A673 (cell line): ENCODE measurements around the gene GJB3. TPM values are rescaled to one million over a fixed set of nuclear protein-coding genes. Genes with fewer than 3 reads are reported as not detected.

Experiments used
- BruUV-seq: library from RNA; stranded (reverse); fragments of 400-500 nt; replicated peaks from 2 replicates; lab custom pipeline; 2021; lab: Mats Ljungman, UMichigan
- CTCF ChIA-PET: fragments of 300-600 bp; sonication (Branson Sonifier 250); formaldehyde crosslinking; loops from one replicate; lab custom pipeline; 2022; ENCODE audit warnings: antibody characterized with exemption; lab: Charles Lee
- POLR2A ChIA-PET: fragments of 300-600 bp; sonication (Branson Sonifier 250); formaldehyde crosslinking; loops from one replicate; lab custom pipeline; 2022; ENCODE audit warnings: antibody characterized with exemption; ENCODE audit not compliant: low non-redundant PET; lab: Charles Lee
- DNase-seq: peaks from one replicate; pipeline ENCODE4 v3.0.0-alpha.2; 2015; ENCODE audit warnings: low spot score
- H3K27ac ChIP-seq: fragments of 200-600 bp; sonication (generic); 2 replicates; pipeline ENCODE4 v1.5.1; 2016; ENCODE audit warnings: mixed run types, low read depth, mild to moderate bottlenecking, mixed read lengths, antibody characterized with exemption, low read length; ENCODE audit not compliant: poor library complexity, severe bottlenecking
- H3K27me3 ChIP-seq: fragments of 200-600 bp; sonication (generic); replicated peaks from 2 replicates; pipeline ENCODE4 v1.6.1; 2017; ENCODE audit warnings: mixed run types, low read depth, mild to moderate bottlenecking, mixed read lengths, antibody characterized with exemption, low read length; ENCODE audit not compliant: insufficient read depth, poor library complexity
- H3K36me3 ChIP-seq: fragments of 200-600 bp; sonication (generic); 2 replicates; pipeline ENCODE4 v1.6.1; 2016; ENCODE audit warnings: mixed run types, mild to moderate bottlenecking, mixed read lengths, antibody characterized with exemption, low read length; ENCODE audit not compliant: insufficient read depth, poor library complexity, severe bottlenecking
- H3K4me1 ChIP-seq: fragments of 200-600 bp; sonication (generic); 2 replicates; pipeline ENCODE4 v1.6.1; 2017; ENCODE audit warnings: mixed run types, mild to moderate bottlenecking, mixed read lengths, antibody characterized with exemption, low read length; ENCODE audit not compliant: insufficient read depth, poor library complexity, severe bottlenecking
- H3K4me3 ChIP-seq: fragments of 200-600 bp; sonication (generic); 2 replicates; pipeline ENCODE4 v1.5.1; 2016; ENCODE audit warnings: low read depth, mixed run types, mild to moderate bottlenecking, mixed read lengths, low read length; ENCODE audit not compliant: poor library complexity, severe bottlenecking
- H3K9me3 ChIP-seq: fragments of 200-600 bp; sonication (generic); 2 replicates; pipeline ENCODE4 v1.6.1; 2016; ENCODE audit warnings: mixed run types, low read depth, mild to moderate bottlenecking, mixed read lengths, antibody characterized with exemption, low read length; ENCODE audit not compliant: poor library complexity, severe bottlenecking
- CTCF ChIP-seq: fragments of 300-800, 200-600 bp; sonication (generic); conservative IDR thresholded peaks from 2 replicates; pipeline ENCODE4 v1.5.1; 2017; ENCODE audit warnings: low read depth, mild to moderate bottlenecking, antibody characterized with exemption, low read length, moderate library complexity, mixed read lengths
- EZH2 ChIP-seq: fragments of 200-600 bp; sonication (generic); IDR thresholded peaks from 2 replicates; pipeline ENCODE4 v1.6.1; 2017; ENCODE audit warnings: borderline replicate concordance, low read depth, mild to moderate bottlenecking, mixed read lengths, antibody characterized with exemption, low read length; ENCODE audit not compliant: poor library complexity, severe bottlenecking
- intact Hi-C: fragments of 100-400 bp; cut with micrococcal nuclease; formaldehyde crosslinking; loops from one replicate; pipeline ENCODE4 v1.10.0; 2022; ENCODE audit not compliant: unreplicated experiment
- total RNA-seq: library from RNA; stranded (reverse); gene quantifications from 2 replicates; pipeline ENCODE4 v1.2.3, GENCODE V29; 2021

The GJB3 gene
- total RNA-seq, 1 experiment from 2014 or later = not detected

GRCh38 chr1:34794790-34795180 lies 13.8 kb downstream of the GJB3 start:
- BruUV-seq = no TSS peak
- no peak for DNase-seq
- TF ChIP-seq CTCF (no peak), EZH2 (no peak)
- ChIA-PET CTCF (no interaction called here), POLR2A (no interaction called here)
- Histone ChIP-seq H3K27me3 (peaks cover 10% of the 10 kb centered on the region), H3K27ac (no peak overlapping the region), H3K4me1 (no peaks in the 10 kb centered on the region), H3K9me3 (no peaks in the 10 kb centered on the region), H3K4me3 (no peak overlapping the region), H3K36me3 (no peaks in the 10 kb centered on the region)
- intact Hi-C loops = no loop called here

GRCh38 chr1:34795916-34796315 lies 14.9 kb downstream of the GJB3 start:
- ChIA-PET POLR2A (no interaction called here), CTCF (no interaction called here)
- no peak for TF ChIP-seq EZH2
- TF ChIP-seq CTCF = no peak
- no peak for DNase-seq
- no peaks in the 10 kb centered on the region for H3K4me1 ChIP-seq
- H3K4me3 ChIP-seq = no peak overlapping the region
- no peaks in the 10 kb centered on the region for H3K9me3 ChIP-seq
- no TSS peak for BruUV-seq
- H3K36me3 ChIP-seq = no peaks in the 10 kb centered on the region
- H3K27ac ChIP-seq = no peak overlapping the region
- H3K27me3 ChIP-seq = peaks cover 8% of the 10 kb centered on the region
- intact Hi-C loops = no loop called here

GRCh38 chr1:34796990-34797389 lies 16.0 kb downstream of the GJB3 start:
- no peaks in the 10 kb centered on the region for H3K36me3 ChIP-seq
- intact Hi-C loops = no loop called here
- peaks cover 8% of the 10 kb centered on the region for H3K27me3 ChIP-seq
- no TSS peak for BruUV-seq
- ChIA-PET CTCF (no interaction called here), POLR2A (no interaction called here)
- H3K9me3 ChIP-seq = no peaks in the 10 kb centered on the region
- no peak for DNase-seq
- no peaks in the 10 kb centered on the region for H3K4me1 ChIP-seq
- no peak overlapping the region for H3K27ac ChIP-seq
- TF ChIP-seq CTCF (no peak), EZH2 (no peak)
- no peak overlapping the region for H3K4me3 ChIP-seq
